GM18907 (cell line): ENCODE results near the gene CHD5.

Source experiments
- ATAC-seq: cut with Tn5 transposase; IDR thresholded peaks from one replicate; pipeline ENCODE4 v1.9.1; 2021; ENCODE audit warnings: mild to moderate bottlenecking, moderate library complexity; ENCODE audit not compliant: unreplicated experiment

The CHD5 gene

GRCh38 chr1:6101826-6102531 is 78.1 kb downstream of the CHD5 start:
- no peak for ATAC-seq

GRCh38 chr1:6100861-6101783 is 79.0 kb downstream of the CHD5 start:
- no peak for ATAC-seq

GRCh38 chr1:6099787-6100765 is 80.0 kb downstream of the CHD5 start:
- no peak for ATAC-seq

- ATAC-seq: no peak
Observed at GRCh38 chr1:6099297-6099696, 80.8 kb downstream of the CHD5 start.

GRCh38 chr1:6098303-6099215 is 81.6 kb downstream of the CHD5 start:
- no peak for ATAC-seq

GRCh38 chr1:6097824-6098223 is 82.3 kb downstream of the CHD5 start:
- ATAC-seq: no peak

GRCh38 chr1:6097117-6097595 is 83.0 kb downstream of the CHD5 start:
- ATAC-seq: no peak

GRCh38 chr1:6096243-6097116 is 83.6 kb downstream of the CHD5 start:
- no peak for ATAC-seq

GRCh38 chr1:6095511-6096242 is 84.4 kb downstream of the CHD5 start:
- ATAC-seq: no peak

- no peak for ATAC-seq
Observed at GRCh38 chr1:6094801-6095505, 85.2 kb downstream of the CHD5 start.

- ATAC-seq: no peak
Observed at GRCh38 chr1:6094246-6094645, 85.9 kb downstream of the CHD5 start.

GRCh38 chr1:6093611-6094010 is 86.5 kb downstream of the CHD5 start:
- no peak for ATAC-seq

- no peak for ATAC-seq
Observed at GRCh38 chr1:6093071-6093470, 87.0 kb downstream of the CHD5 start.

GRCh38 chr1:6092211-6092610 is 87.9 kb downstream of the CHD5 start:
- no peak for ATAC-seq

- ATAC-seq: no peak
Observed at GRCh38 chr1:6091823-6092109, 88.4 kb downstream of the CHD5 start.

- no peak for ATAC-seq
Observed at GRCh38 chr1:6090996-6091822, 88.9 kb downstream of the CHD5 start.

GRCh38 chr1:6090288-6090687 is 89.8 kb downstream of the CHD5 start:
- no peak for ATAC-seq
